ENCODE data around the gene IL17RD. TPM values are rescaled to one million over a fixed set of nuclear protein-coding genes. Genes with fewer than 3 reads are reported as not detected.

Gene IL17RD
- polyA plus RNA-seq, 1 of the 3 experiments (the other 2 are of a cell fraction): 2.4 TPM

DNA sequence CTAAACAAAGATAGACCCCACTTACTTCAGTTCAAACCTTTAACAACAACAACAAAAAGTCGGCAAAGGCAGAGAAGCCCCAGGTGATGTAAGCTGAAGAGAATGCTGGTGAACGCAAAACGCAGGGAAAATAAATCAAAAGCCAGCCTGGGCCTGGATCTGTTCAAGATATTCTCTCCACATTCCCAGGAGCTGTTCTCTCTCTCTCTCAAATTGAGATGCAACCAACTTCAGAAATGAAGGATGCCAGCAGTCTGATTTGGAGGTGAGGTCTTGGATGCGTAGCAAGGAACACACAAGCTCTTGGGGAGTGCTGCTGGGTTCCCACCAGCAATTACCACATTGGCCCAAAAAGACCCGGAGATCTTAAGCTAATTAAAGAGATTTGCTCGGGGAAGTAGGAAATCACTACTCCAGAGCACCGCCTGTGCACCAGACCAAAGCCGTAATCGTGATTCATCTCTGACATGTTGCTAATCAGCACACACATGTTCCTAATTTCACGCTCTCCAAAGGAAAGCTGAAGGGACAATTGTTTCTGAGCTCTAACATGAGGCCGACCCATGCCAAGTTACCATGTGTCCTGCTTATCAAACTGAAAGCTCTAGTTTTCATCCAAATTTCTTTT lies 37.1 kb downstream of the IL17RD start (continued):
- peak; percentile 91 for TF ChIP-seq RCOR1 (IDR thresholded peaks at IDR 0.05; ENCODE audit: low read length)
- TF ChIP-seq, protein P1, sequence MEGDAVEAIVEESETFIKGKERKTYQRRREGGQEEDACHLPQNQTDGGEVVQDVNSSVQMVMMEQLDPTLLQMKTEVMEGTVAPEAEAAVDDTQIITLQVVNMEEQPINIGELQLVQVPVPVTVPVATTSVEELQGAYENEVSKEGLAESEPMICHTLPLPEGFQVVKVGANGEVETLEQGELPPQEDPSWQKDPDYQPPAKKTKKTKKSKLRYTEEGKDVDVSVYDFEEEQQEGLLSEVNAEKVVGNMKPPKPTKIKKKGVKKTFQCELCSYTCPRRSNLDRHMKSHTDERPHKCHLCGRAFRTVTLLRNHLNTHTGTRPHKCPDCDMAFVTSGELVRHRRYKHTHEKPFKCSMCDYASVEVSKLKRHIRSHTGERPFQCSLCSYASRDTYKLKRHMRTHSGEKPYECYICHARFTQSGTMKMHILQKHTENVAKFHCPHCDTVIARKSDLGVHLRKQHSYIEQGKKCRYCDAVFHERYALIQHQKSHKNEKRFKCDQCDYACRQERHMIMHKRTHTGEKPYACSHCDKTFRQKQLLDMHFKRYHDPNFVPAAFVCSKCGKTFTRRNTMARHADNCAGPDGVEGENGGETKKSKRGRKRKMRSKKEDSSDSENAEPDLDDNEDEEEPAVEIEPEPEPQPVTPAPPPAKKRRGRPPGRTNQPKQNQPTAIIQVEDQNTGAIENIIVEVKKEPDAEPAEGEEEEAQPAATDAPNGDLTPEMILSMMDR (IDR thresholded peaks at IDR 0.05): no peak
- no peak for TF ChIP-seq IRF3 (IDR thresholded peaks at IDR 0.05; ENCODE audit: low read depth, low read length)
- TF ChIP-seq, protein P2, sequence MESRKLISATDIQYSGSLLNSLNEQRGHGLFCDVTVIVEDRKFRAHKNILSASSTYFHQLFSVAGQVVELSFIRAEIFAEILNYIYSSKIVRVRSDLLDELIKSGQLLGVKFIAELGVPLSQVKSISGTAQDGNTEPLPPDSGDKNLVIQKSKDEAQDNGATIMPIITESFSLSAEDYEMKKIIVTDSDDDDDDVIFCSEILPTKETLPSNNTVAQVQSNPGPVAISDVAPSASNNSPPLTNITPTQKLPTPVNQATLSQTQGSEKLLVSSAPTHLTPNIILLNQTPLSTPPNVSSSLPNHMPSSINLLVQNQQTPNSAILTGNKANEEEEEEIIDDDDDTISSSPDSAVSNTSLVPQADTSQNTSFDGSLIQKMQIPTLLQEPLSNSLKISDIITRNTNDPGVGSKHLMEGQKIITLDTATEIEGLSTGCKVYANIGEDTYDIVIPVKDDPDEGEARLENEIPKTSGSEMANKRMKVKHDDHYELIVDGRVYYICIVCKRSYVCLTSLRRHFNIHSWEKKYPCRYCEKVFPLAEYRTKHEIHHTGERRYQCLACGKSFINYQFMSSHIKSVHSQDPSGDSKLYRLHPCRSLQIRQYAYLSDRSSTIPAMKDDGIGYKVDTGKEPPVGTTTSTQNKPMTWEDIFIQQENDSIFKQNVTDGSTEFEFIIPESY (IDR thresholded peaks at IDR 0.05; ENCODE audit: borderline replicate concordance, low read depth): no peak
- no peak for TF ChIP-seq SIN3A (IDR thresholded peaks at IDR 0.05; ENCODE audit: borderline replicate concordance, low read depth, low read length)
- peak; percentile 23; the same call in 1 of the 2 replicates for TF ChIP-seq YY1 (IDR thresholded peaks at IDR 0.05; ENCODE audit: low read depth)
- peak; percentile 59 for TF ChIP-seq PBX3 (IDR thresholded peaks at IDR 0.05)
- TF ChIP-seq FOXM1 (IDR thresholded peaks at IDR 0.05; ENCODE audit: low read depth): peak; percentile 34; the same call in 1 of the 2 replicates
- TF ChIP-seq ELF1 (IDR thresholded peaks at IDR 0.05): no peak
- no peak for TF ChIP-seq RFX5 (IDR thresholded peaks at IDR 0.05; ENCODE audit: low read length)
- TF ChIP-seq JUND (IDR thresholded peaks at IDR 0.05): peak; percentile 41
- peak; percentile 89 for TF ChIP-seq CHD2 (IDR thresholded peaks at IDR 0.05; ENCODE audit: low read length, partially characterized antibody)
- no peak for TF ChIP-seq NRF1 (IDR thresholded peaks at IDR 0.05; ENCODE audit: low read depth, low read length)
- no peak for TF ChIP-seq GABPA (IDR thresholded peaks at IDR 0.05; ENCODE audit: low read depth)
- peak; percentile 59; the same call in 1 of the 2 replicates for TF ChIP-seq TEAD4 (IDR thresholded peaks at IDR 0.05; ENCODE audit: borderline replicate concordance, insufficient read depth)
- no peak for TF ChIP-seq USF1 (IDR thresholded peaks at IDR 0.05; ENCODE audit: borderline replicate concordance, low read depth)

All from SK-N-SH (cell line).